GM19239 (cell line): Measurements from ENCODE around the gene CDH6.
"Not testable (repeated sequence)": the region's sequence is repeated elsewhere in the genome, so short reads cannot be mapped to it uniquely, and the experiment has no call there.

Experiments used
- DNase-seq: peaks from one replicate; pipeline ENCODE4 v3.0.0; 2011; ENCODE audit warnings: low spot score; ENCODE audit not compliant: insufficient read length
- FAIRE-seq: peaks from 2 replicates; lab custom pipeline; 2011; peaks lifted over from hg19 to GRCh38; lab: Jason Lieb, UNC

Gene CDH6

GRCh38 chr5:31303688-31304087 is 110.2 kb downstream of the CDH6 start:
- DNase-seq (no peak), FAIRE-seq (no peak)

- FAIRE-seq = no peak
- DNase-seq = no peak
Observed at GRCh38 chr5:31317665-31318064, 124.2 kb downstream of the CDH6 start.

GRCh38 chr5:31319335-31319734 is 125.8 kb downstream of the CDH6 start:
- DNase-seq (no peak), FAIRE-seq (no peak)

- DNase-seq (no peak), FAIRE-seq (no peak)
Observed at GRCh38 chr5:31322946-31323345, 129.5 kb downstream of the CDH6 start.

- FAIRE-seq (no peak), DNase-seq (no peak)
Observed at GRCh38 chr5:31324842-31325241, 131.4 kb downstream of the CDH6 start.

- no peak for DNase-seq
- no peak for FAIRE-seq
Observed at GRCh38 chr5:31328040-31328733, 134.7 kb downstream of the CDH6 start.

- no peak for FAIRE-seq
- no peak for DNase-seq
Observed at GRCh38 chr5:31329715-31330114, 136.2 kb downstream of the CDH6 start.

- FAIRE-seq = no peak
- no peak for DNase-seq
Observed at GRCh38 chr5:31332160-31332559, 138.7 kb downstream of the CDH6 start.

- FAIRE-seq = no peak
- no peak for DNase-seq
Observed at GRCh38 chr5:31333475-31333874, 140.0 kb downstream of the CDH6 start.

- DNase-seq = no peak
- no peak for FAIRE-seq
Observed at GRCh38 chr5:31334061-31334860, 140.8 kb downstream of the CDH6 start.

GRCh38 chr5:31335456-31335855 is 142.0 kb downstream of the CDH6 start:
- no peak for DNase-seq
- FAIRE-seq = no peak

- DNase-seq (no peak), FAIRE-seq (no peak)
Observed at GRCh38 chr5:31343946-31344345, 150.5 kb downstream of the CDH6 start.

GRCh38 chr5:31346896-31347551 is 153.5 kb downstream of the CDH6 start:
- no peak for DNase-seq
- FAIRE-seq = no peak

GRCh38 chr5:31347552-31347905 is 154.0 kb downstream of the CDH6 start:
- no peak for DNase-seq
- FAIRE-seq = no peak

- FAIRE-seq = no peak
- no peak for DNase-seq
Observed at GRCh38 chr5:31350395-31350794, 156.9 kb downstream of the CDH6 start.

- no peak for FAIRE-seq
- DNase-seq = no peak
Observed at GRCh38 chr5:31355337-31355736, 161.9 kb downstream of the CDH6 start.

- DNase-seq (no peak), FAIRE-seq (no peak)
Observed at GRCh38 chr5:31357038-31357437, 163.6 kb downstream of the CDH6 start.

GRCh38 chr5:31359839-31360238 is 166.4 kb downstream of the CDH6 start:
- DNase-seq = no peak
- no peak for FAIRE-seq

GRCh38 chr5:31361234-31361633 is 167.7 kb downstream of the CDH6 start:
- FAIRE-seq = no peak
- DNase-seq = no peak

GRCh38 chr5:31361704-31362528 is 168.4 kb downstream of the CDH6 start:
- not testable (repeated sequence) for FAIRE-seq, DNase-seq
